CD4-positive, alpha-beta T cell (primary cell): ENCODE measurements around the gene SET. TPM values are rescaled to one million over a fixed set of nuclear protein-coding genes. Genes with fewer than 3 reads are reported as not detected.
A peak's percentile ranks its signal among the peaks of the same experiment; 100 is the strongest.
"Not testable (repeated sequence)": the region's sequence is repeated elsewhere in the genome, so short reads cannot be mapped to it uniquely, and the experiment has no call there.

Source experiments
- ATAC-seq: fragments of 200-7000 bp; cut with Tn5 transposase; one replicate; pipeline ENCODE4 v1.10.0; 2022; ENCODE audit warnings: mild to moderate bottlenecking; ENCODE audit not compliant: poor library complexity
- CTCF ChIA-PET: fragments of 350-600 bp; sonication (Branson Sonifier 250); formaldehyde crosslinking; loops from one replicate; lab custom pipeline; 2021; ENCODE audit warnings: antibody characterized with exemption, inconsistent platforms; lab: Charles Lee
- POLR2A ChIA-PET: fragments of 350-600 bp; sonication (Branson Sonifier 250); formaldehyde crosslinking; loops from one replicate; lab custom pipeline; 2021; ENCODE audit warnings: antibody characterized with exemption, inconsistent platforms; lab: Charles Lee
- DNase-seq, 14 experiments: peaks; one replicate each; pipeline ENCODE4 v3.0.0-alpha.2; 2013 to 2020; ENCODE audit warnings: mixed read lengths in 2 of 14
- H3K27ac ChIP-seq, 2 donors: one replicate each; pipeline versions ENCODE4 v1.5.1 to v1.7.0; 2013; ENCODE audit warnings: low read length in 2 of 2, low read depth in 1 of 2, mild to moderate bottlenecking in 1 of 2
- H3K27me3 ChIP-seq, 2 experiments: 1 replicate in 1 of 2; 2 replicates in 1 of 2; pipeline versions ENCODE4 v1.6.1 to v1.7.0; 2013; ENCODE audit warnings: low read length in 2 of 2, control low read depth in 1 of 2, mild to moderate bottlenecking in 1 of 2, moderate library complexity in 1 of 2; ENCODE audit not compliant: insufficient read depth in 2 of 2, control insufficient read depth in 1 of 2
- H3K36me3 ChIP-seq: one replicate; pipeline ENCODE4 v1.6.1; 2013; ENCODE audit warnings: low read length, control low read depth; ENCODE audit not compliant: insufficient read depth
- H3K4me1 ChIP-seq: one replicate; pipeline ENCODE4 v1.6.1; 2013; ENCODE audit warnings: low read length, control low read depth; ENCODE audit not compliant: insufficient read depth
- H3K4me3 ChIP-seq: one replicate; pipeline ENCODE4 v1.5.1; 2013; ENCODE audit warnings: mild to moderate bottlenecking, low read length, moderate library complexity
- H3K9me3 ChIP-seq, 2 experiments: 1 replicate in 1 of 2; 2 replicates in 1 of 2; pipeline versions ENCODE4 v1.6.1 to v1.7.0; 2013; ENCODE audit warnings: low read length in 2 of 2, mild to moderate bottlenecking in 2 of 2, control low read depth in 1 of 2, moderate library complexity in 1 of 2; ENCODE audit not compliant: control insufficient read depth in 1 of 2, insufficient read depth in 1 of 2
- H3K27ac Mint-ChIP-seq: one replicate; pipeline ENCODE4 v1.8.0; 2020; ENCODE audit warnings: mixed read lengths
- H3K27me3 Mint-ChIP-seq: one replicate; pipeline ENCODE4 v1.8.0; 2021; ENCODE audit warnings: mixed read lengths
- H3K36me3 Mint-ChIP-seq: one replicate; pipeline ENCODE4 v1.8.0; 2021; ENCODE audit warnings: low read depth, mixed read lengths
- H3K4me1 Mint-ChIP-seq: one replicate; pipeline ENCODE4 v1.8.0; 2021; ENCODE audit warnings: low read depth, mixed read lengths
- H3K4me3 Mint-ChIP-seq: one replicate; pipeline ENCODE4 v1.8.0; 2020; ENCODE audit warnings: mild to moderate bottlenecking, mixed read lengths
- H3K9me3 Mint-ChIP-seq: one replicate; pipeline ENCODE4 v1.8.0; 2020; ENCODE audit warnings: mixed read lengths
- CTCF ChIP-seq: fragments of 200-600 bp; IDR thresholded peaks from one replicate; pipeline ENCODE4 v1.8.0; 2022; ENCODE audit warnings: antibody characterized with exemption, mild to moderate bottlenecking
- intact Hi-C, 2 experiments: fragments of 100-400 bp; cut with DNase I in 1 of 2; cut with micrococcal nuclease in 1 of 2; formaldehyde crosslinking; loops; one replicate each; pipeline versions ENCODE4 v1.15.1 to v1.9.0; 2023 to 2025; cut with DNase I, micrococcal nuclease
- total RNA-seq, 174 experiments: library from RNA in 2 of 174; stranded (reverse) in 2 of 174; gene quantifications; one replicate each; pipeline ENCODE4 v1.2.3 and lab custom pipeline; 2021 to 2026

Gene SET
- total RNA-seq, 2 experiments from 2014 or later = 228 to 241 TPM

- no peak overlapping the region for H3K4me3 Mint-ChIP-seq
- POLR2A ChIA-PET = no interaction called here
- no peaks in the 10 kb centered on the region for H3K36me3 ChIP-seq
- ATAC-seq (no peak), DNase-seq (no peak)
- H3K27ac ChIP-seq = no peak overlapping the region
- H3K4me1 ChIP-seq = no peaks in the 10 kb centered on the region
- H3K36me3 Mint-ChIP-seq = no peaks in the 10 kb centered on the region
- CTCF ChIA-PET = no interaction called here
- intact Hi-C loops = no loop called here
- H3K4me3 ChIP-seq = no peak overlapping the region
- no peak for TF ChIP-seq CTCF
- no peaks in the 10 kb centered on the region for H3K27me3 ChIP-seq
- H3K27ac Mint-ChIP-seq = no peak overlapping the region
- H3K27me3 Mint-ChIP-seq = no peaks in the 10 kb centered on the region
- H3K9me3 ChIP-seq = no peaks in the 10 kb centered on the region
- no peaks in the 10 kb centered on the region for H3K9me3 Mint-ChIP-seq
- no peaks in the 10 kb centered on the region for H3K4me1 Mint-ChIP-seq
These were observed 45.3 kb upstream of the SET start for GRCh38 chr9:128643519-128644300.

GRCh38 chr9:128648206-128648605 is 40.8 kb upstream of the SET start:
- DNase-seq (peak; percentile 52 to 82 (median 64)), ATAC-seq (peak; percentile 87)
- H3K4me3 Mint-ChIP-seq, H3K27me3 ChIP-seq, H3K4me1 Mint-ChIP-seq, H3K36me3 ChIP-seq, POLR2A ChIA-PET, H3K27ac Mint-ChIP-seq, H3K4me1 ChIP-seq, H3K9me3 ChIP-seq, H3K4me3 ChIP-seq, H3K9me3 Mint-ChIP-seq, H3K27ac ChIP-seq, H3K36me3 Mint-ChIP-seq, H3K27me3 Mint-ChIP-seq: not testable (repeated sequence)
- intact Hi-C loops = loop anchor here (1.0 to 5.0 kb wide), 3 partner anchors 39 to 280 kb away; partner anchors contain the start of gene SET (in 1 of the 2)
- CTCF ChIA-PET = interaction anchor here (0.8 to 1.0 kb wide), 2 partner anchors 9 to 46 kb away, joined by 3 read pairs; partner anchors contain the start of gene DYNC2I2
- TF ChIP-seq CTCF = peak; percentile 46

- no peaks in the 10 kb centered on the region for H3K27me3 Mint-ChIP-seq
- H3K4me1 Mint-ChIP-seq = peaks cover 3% of the 10 kb centered on the region
- H3K4me3 Mint-ChIP-seq = no peak overlapping the region
- no peak for DNase-seq
- peaks cover 3% of the 10 kb centered on the region for H3K36me3 Mint-ChIP-seq
- H3K4me1 ChIP-seq = peaks cover 5% of the 10 kb centered on the region
- CTCF ChIA-PET = interaction anchor here (0.6 kb wide), 4 partner anchors 12 to 286 kb away, joined by 3 to 5 read pairs (median 4); no protein-coding TSS in a partner anchor
- H3K27ac ChIP-seq = no peak overlapping the region
- no peak overlapping the region for H3K4me3 ChIP-seq
- H3K9me3 ChIP-seq = no peaks in the 10 kb centered on the region
- intact Hi-C loops = no loop called here
- no peaks in the 10 kb centered on the region for H3K9me3 Mint-ChIP-seq
- no peak for TF ChIP-seq CTCF
- no peak overlapping the region for H3K27ac Mint-ChIP-seq
- H3K27me3 ChIP-seq = no peaks in the 10 kb centered on the region
- no peaks in the 10 kb centered on the region for H3K36me3 ChIP-seq
- ATAC-seq = no peak
- POLR2A ChIA-PET = no interaction called here
These were observed 37.2 kb upstream of the SET start for GRCh38 chr9:128651798-128652197.
